ENCODE measurements around the gene SAMD13.

Gene SAMD13, protein sequence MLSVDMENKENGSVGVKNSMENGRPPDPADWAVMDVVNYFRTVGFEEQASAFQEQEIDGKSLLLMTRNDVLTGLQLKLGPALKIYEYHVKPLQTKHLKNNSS

DNA sequence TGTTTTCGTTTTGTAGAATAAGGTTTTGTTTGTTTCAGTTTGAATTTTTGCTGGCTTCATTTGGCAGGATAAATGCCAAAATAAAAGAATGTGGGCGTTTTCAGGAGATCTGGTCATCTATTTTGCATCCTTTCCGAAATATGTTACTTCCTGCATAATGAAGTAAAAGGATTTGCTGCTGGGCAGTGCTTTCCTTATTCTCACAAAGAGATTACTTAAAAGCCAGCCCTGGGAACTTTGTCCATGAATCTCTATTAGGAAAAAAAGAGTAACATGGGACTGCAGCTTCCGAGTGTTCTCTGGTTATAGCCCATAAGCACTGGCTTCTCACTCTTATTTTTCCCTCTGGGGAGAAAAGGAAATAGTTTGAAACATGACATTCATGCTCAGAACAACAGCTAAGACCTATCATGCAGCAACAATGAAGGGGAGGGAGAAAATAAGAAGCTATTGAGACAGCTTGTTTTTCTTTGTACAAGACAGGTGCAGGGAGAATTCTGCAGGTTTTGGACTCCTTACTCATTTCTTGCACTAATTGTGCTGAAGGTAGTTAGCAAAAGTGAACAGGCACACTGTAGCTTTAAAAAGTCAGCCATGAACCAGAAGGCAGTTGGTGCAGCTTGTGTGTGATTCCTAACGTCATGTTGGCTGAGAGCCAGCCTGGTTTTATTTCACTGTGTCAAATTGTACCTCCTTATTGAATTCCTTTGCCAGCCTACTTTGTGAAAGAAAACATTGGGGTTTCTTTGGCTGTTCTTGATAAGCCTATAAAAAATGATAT lies at the start of gene SAMD13:
Gene SAMD13, plus strand, starts transcription at position 705 of the 781 bp plus-strand sequence. CDS start 1,527 bp downstream, outside the sequence.
- no peak for DNase-seq (ENCODE audit: low read depth)

DNA sequence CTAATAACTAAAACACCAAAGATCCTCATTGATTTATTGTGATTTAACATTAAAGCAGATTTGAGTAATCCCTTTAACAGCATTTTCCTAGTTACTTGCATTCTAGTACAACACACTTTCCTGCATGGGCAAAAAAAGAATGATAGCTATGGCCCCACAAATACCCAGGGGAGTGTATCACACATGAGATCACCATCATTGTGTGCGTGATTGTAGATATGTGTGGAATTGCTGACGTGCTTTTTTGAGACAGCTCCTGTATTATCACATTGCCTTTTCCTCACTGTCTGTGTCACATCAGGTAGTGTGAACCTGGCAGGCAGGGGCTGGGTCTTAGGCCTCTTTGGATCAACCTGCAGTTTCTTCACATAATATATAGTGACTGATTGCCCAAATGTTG lies 48.5 kb upstream of the SAMD13 start:
- DNase-seq (ENCODE audit: low read depth): no peak

DNA sequence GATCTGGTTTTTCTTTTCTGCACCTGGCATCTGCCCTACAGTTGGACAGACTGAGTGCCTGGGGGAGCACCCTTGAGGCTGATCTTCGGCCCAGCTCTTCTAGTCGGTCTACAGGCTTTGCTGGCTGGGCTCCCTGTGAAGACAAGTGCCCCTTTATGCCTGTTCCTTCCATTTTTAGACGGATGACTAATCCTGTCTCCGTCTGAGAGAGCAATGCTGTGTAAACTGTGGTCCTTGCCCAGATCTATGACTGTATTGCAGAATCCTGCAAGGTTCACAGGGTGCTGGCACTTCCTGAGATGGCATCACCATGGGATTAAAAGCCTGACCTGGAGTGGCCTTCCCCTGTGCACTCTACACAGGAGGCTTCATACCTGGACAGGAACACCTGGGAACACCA lies 47.6 kb upstream of the SAMD13 start:
- DNase-seq (ENCODE audit: low read depth): peak; percentile 37

GRCh38 chr1:84254703-84255238 lies 46.7 kb upstream of the SAMD13 start:
- no peak for DNase-seq (ENCODE audit: low read depth)

- no peak for DNase-seq (ENCODE audit: low read depth)
Measured at GRCh38 chr1:84255582-84255981, 45.9 kb upstream of the SAMD13 start.

DNA sequence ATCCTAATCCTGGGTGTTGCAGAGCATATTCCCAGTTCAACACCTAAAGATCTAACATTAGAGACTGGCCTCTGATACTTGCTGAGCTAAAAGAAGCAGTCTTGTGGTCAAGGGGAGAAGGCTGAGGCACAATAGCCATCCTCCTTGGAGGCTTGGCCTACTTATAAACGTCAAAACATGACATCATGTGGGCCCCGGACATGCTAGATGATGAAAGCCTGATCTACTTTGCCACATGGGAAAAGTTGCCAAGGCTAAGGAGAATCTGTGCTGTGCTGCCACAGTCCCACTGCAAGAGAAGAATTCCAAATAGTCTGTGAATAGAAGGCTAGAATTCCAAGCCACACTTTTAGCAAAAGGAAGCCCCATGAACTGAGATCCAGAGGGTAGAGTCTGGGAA lies 43.9 kb upstream of the SAMD13 start:
- DNase-seq (ENCODE audit: low read depth): no peak

DNA sequence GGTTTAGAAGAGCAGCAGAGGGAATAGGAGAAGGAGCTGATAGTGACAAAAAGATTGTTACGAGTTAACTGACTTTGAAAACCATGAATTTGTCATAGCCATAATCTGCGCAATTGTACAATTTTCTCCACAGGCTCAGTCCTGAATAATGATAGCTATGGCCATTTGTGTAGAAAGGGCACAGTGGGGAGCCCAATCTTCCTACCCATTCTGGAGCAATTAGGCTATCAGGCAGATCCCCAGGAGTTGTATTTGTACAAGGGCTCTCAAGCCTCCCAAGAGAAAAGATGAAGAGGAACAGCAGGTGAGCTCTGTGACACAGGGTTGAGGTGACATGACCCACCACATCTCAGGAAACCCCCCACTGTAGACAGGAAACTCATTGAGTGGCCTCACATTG lies 42.1 kb upstream of the SAMD13 start:
- DNase-seq (ENCODE audit: low read depth): no peak

DNA sequence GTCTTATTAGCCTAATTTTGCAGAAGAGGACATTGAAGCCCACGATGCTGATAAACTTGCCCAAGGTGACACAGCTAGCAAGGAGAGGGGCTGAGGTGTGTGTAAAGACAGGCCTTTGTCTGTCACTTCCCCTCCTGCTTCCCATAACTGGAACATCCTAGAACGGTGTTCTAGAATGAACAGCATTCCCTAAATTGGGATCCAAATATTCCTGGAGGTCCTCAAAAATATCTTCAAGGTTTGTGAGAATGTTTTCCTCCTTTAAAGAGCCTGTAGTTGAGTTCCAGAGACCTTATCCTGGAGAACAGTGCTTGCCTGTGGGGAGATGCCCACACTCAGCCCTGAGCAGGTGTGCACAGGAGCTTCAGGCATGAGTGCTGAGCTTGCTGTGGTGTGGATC lies 41.5 kb upstream of the SAMD13 start:
- no peak for DNase-seq (ENCODE audit: low read depth)

DNA sequence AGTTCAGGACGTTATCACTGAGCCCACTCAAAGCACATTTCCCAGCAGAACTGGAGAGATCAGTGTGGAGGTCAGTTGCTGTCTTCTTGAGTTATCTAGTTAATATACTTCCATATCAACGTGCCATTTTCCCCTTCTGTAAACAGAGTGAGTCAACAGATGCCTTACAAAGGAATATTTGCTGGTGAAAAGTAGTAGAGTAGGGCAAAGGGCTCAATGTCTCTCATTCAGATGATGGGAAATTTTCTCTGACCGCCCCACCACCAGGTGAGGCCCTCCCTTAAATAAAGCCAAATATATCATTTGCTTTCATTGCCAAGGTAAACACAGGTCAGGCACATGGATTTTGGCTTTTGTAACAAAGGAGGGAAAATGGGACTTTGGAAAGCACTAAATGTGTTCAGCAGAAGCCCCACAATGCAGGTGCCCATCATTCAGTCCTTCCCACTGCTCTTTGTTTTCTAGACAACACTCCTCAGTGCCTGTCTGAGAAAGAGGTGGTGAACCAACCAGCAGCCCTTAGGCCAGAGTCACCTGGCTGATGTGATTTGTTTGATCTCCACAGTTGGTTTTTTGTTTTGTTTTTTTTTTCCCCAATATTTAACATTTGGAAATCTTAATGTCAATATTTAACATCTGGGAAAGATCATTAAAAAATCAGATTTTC lies 40.5 kb upstream of the SAMD13 start:
- no peak for DNase-seq (ENCODE audit: low read depth)

- no peak for DNase-seq (ENCODE audit: low read depth)
Measured at GRCh38 chr1:84264961-84265360, 36.5 kb upstream of the SAMD13 start.

- no peak for DNase-seq (ENCODE audit: low read depth)
Measured at GRCh38 chr1:84265867-84266266, 35.6 kb upstream of the SAMD13 start.

DNA sequence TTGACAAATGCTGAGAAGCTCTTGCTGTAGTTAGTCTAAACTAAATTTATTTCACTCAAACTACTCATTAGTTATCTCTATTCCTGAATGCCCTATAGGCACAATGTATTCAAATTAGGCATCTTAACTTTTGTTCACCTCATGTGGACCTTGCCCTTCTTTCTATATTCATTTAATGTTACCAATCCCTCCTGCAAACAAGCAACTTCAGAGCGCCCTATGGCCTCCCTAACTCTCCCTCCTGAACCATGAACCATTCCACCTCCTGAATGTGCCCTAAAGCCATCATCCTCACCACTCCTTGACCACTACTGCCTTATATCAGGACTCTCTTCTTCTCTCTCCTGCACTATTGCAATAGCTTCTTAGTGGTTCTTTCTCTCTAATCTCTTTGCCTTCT lies 34.8 kb upstream of the SAMD13 start:
- DNase-seq (ENCODE audit: low read depth): no peak

DNA sequence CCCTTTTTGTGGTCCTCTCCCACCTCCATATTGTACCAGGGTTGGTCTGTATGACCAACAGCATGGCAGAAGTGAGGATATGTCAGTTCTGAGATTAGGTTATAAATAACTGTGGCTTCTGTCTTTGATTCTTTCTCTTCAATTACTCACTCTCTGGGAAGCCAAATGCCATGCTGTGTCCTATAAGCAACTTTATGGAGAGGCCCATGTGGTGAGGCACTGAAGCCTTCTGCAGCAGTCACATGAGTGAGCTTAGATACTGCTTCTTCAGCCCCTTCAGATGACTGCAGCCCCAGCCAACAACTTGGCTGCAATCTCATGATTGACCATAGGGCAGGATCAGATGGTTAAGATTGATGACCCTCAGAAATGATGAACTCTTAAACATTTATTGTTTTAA lies 34.0 kb upstream of the SAMD13 start:
- DNase-seq (ENCODE audit: low read depth): no peak

- DNase-seq (ENCODE audit: low read depth): no peak
Measured at GRCh38 chr1:84268346-84268745, 33.2 kb upstream of the SAMD13 start.

DNA sequence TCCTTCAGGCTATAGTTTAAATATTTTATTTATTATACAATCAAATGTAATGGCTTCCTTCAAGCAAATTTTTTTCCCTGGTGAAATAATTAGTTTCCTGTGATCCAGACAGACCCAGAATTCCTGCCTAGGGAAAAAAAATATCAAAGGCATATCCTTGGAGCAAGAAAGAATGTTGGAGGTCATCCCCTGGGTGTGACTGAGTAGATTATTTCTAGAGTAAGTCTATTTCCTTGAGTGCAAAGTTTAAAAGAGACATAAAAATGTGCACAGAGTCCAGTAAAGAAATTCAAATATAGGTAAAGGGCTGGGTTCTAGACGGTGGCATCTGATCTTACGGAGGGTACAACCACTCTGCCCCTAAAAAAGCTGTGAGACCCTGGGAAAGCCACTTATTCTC lies 32.2 kb upstream of the SAMD13 start:
- no peak for DNase-seq (ENCODE audit: low read depth)

- no peak for DNase-seq (ENCODE audit: low read depth)
Measured at GRCh38 chr1:84271441-84272151, 29.9 kb upstream of the SAMD13 start.

GRCh38 chr1:84272401-84272800 lies 29.1 kb upstream of the SAMD13 start:
- DNase-seq (ENCODE audit: low read depth): no peak

DNA sequence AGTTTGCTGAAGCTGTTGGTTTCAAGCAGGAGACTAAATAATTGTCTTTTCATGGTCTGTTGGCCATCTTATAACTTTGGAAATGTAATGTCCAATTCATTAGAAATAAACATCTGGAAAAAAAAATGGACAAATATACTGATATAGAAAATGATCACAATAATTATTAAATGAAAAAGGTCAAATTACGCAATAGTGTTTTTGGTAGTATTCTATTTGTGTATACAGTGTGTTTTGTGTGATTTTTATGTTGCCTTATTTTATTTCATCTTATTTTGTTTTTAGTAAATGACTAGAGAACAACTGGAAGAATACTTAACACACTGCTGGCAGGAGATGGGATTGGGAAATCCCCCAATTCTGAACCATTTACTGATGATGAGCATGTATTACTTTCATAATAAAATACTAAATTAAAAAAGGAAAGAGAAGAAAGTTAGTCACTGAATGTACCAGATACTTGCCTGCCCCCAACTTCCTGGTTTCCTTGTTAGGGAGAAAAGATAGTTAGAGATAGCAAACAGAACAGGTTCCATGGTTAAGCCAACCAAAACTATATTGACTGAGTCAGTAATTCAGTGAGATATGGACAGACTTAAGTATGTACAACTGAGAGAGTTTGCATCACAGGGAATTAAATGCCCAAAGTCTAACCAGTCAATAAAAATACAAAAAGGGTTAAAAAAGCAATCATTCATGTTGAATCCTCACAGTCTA lies 24.0 kb upstream of the SAMD13 start:
- no peak for DNase-seq (ENCODE audit: low read depth)

DNA sequence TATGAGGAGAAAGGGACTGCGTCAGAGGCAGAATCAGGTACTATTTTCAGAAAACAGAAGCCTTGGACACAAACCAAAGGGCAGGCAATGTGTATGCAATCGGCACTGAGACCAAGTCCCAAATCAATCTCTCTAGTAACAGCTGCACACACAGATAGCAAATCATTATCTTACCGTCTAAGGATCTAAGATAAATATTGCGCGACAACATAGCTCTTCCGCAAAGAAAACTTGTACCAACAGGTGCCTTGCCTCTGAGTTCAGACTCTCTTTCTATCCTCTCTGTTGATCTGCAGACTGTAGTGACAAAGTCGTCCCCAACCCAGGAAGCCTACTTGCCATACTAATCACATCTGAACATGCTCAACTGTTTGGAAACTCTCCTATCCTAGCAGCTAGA lies 22.6 kb upstream of the SAMD13 start:
- no peak for DNase-seq (ENCODE audit: low read depth)

- no peak for DNase-seq (ENCODE audit: low read depth)
Measured at GRCh38 chr1:84280912-84281311, 20.6 kb upstream of the SAMD13 start.

GRCh38 chr1:84282780-84283333 lies 18.7 kb upstream of the SAMD13 start:
- DNase-seq (ENCODE audit: low read depth): no peak

- DNase-seq (ENCODE audit: low read depth): no peak
Measured at GRCh38 chr1:84283381-84283780, 18.1 kb upstream of the SAMD13 start.

Measured in HS-5 (cell line).